IgD-negative memory B cell (primary cell): ENCODE data around the gene CCNF. TPM values are rescaled to one million over a fixed set of nuclear protein-coding genes. Genes with fewer than 3 reads are reported as not detected.

Experiments
- H3K27ac Mint-ChIP-seq, 3 donors: one replicate each; pipeline ENCODE4 v1.8.0; 2020 to 2022; ENCODE audit warnings: mild to moderate bottlenecking in 3 of 3, mixed read lengths in 3 of 3, moderate library complexity in 1 of 3
- H3K27me3 Mint-ChIP-seq: one replicate; pipeline ENCODE4 v1.8.0; 2021; ENCODE audit warnings: mixed read lengths
- H3K36me3 Mint-ChIP-seq: one replicate; pipeline ENCODE4 v1.8.0; 2020; ENCODE audit warnings: mild to moderate bottlenecking, mixed read lengths
- H3K4me1 Mint-ChIP-seq, 3 donors: one replicate each; pipeline ENCODE4 v1.8.0; 2020 to 2022; ENCODE audit warnings: mixed read lengths in 3 of 3, mild to moderate bottlenecking in 1 of 3
- H3K4me3 Mint-ChIP-seq, 4 donors: one replicate each; pipeline ENCODE4 v1.8.0; 2020 to 2022; ENCODE audit warnings: mild to moderate bottlenecking in 4 of 4, mixed read lengths in 4 of 4, moderate library complexity in 3 of 4
- H3K9me3 Mint-ChIP-seq, 3 donors: one replicate each; pipeline ENCODE4 v1.8.0; 2020 to 2021; ENCODE audit warnings: mixed read lengths in 3 of 3, mild to moderate bottlenecking in 1 of 3
- polyA plus RNA-seq: library from polyadenylated mRNA; unstranded; fragments of 300-500 nt; fragmentation: Illumina TruSeq; gene quantifications from one replicate; pipeline ENCODE4 v1.2.3, GENCODE V29; 2021

Gene CCNF
- polyA plus RNA-seq, 1 donor from 2014 or later, result 5.6 TPM

GRCh38 chr16:2487903-2488531 is 58.8 kb downstream of the CCNF start:
- H3K27me3 Mint-ChIP-seq, result peaks cover 2% of the 10 kb centered on the region
- peaks cover 5% of the 10 kb centered on the region for H3K36me3 Mint-ChIP-seq
- H3K27ac Mint-ChIP-seq, result no peak overlapping the region
- H3K4me1 Mint-ChIP-seq, result peaks cover 7 to 12% (median 11%) of the 10 kb centered on the region in 3 donors
- H3K9me3 Mint-ChIP-seq, result no peaks in the 10 kb centered on the region
- peak overlapping the region in 1 of 4 donors; percentile 55 for H3K4me3 Mint-ChIP-seq

GRCh38 chr16:2489581-2489980 is 60.3 kb downstream of the CCNF start:
- Mint-ChIP-seq H3K9me3 (no peaks in the 10 kb centered on the region), H3K36me3 (peaks cover 5% of the 10 kb centered on the region), H3K27ac (no peak overlapping the region), H3K27me3 (peaks cover 2% of the 10 kb centered on the region), H3K4me1 (peaks cover 7 to 12% (median 11%) of the 10 kb centered on the region in 3 donors), H3K4me3 (no peak overlapping the region)

- Mint-ChIP-seq H3K4me1 (peaks cover 7 to 11% (median 11%) of the 10 kb centered on the region in 3 donors), H3K36me3 (peaks cover 5% of the 10 kb centered on the region), H3K4me3 (no peak overlapping the region), H3K27me3 (peaks cover 2% of the 10 kb centered on the region), H3K9me3 (no peaks in the 10 kb centered on the region), H3K27ac (peak overlapping the region in 1 of 3 donors; percentile 53)
These were observed 61.2 kb downstream of the CCNF start for GRCh38 chr16:2490190-2491105.

GRCh38 chr16:2492292-2492691 is 63.0 kb downstream of the CCNF start:
- H3K36me3 Mint-ChIP-seq, result peaks cover 1% of the 10 kb centered on the region
- H3K4me1 Mint-ChIP-seq, result peaks cover 2 to 3% (median 3%) of the 10 kb centered on the region in 3 donors
- H3K27me3 Mint-ChIP-seq, result peaks cover under 1% of the 10 kb centered on the region
- H3K27ac Mint-ChIP-seq, result no peak overlapping the region
- H3K9me3 Mint-ChIP-seq, result no peaks in the 10 kb centered on the region
- no peak overlapping the region for H3K4me3 Mint-ChIP-seq

- Mint-ChIP-seq H3K36me3 (no peaks in the 10 kb centered on the region), H3K4me3 (no peak overlapping the region), H3K27me3 (no peaks in the 10 kb centered on the region), H3K9me3 (no peaks in the 10 kb centered on the region), H3K27ac (no peak overlapping the region), H3K4me1 (peaks cover 0 to 2% (median 2%) of the 10 kb centered on the region in 3 donors)
These were observed 64.4 kb downstream of the CCNF start for GRCh38 chr16:2493605-2494004.

GRCh38 chr16:2494616-2495015 is 65.4 kb downstream of the CCNF start:
- Mint-ChIP-seq H3K36me3 (no peaks in the 10 kb centered on the region), H3K9me3 (no peaks in the 10 kb centered on the region), H3K27ac (no peak overlapping the region), H3K27me3 (no peaks in the 10 kb centered on the region), H3K4me3 (no peak overlapping the region), H3K4me1 (peaks cover 0 to 2% (median 2%) of the 10 kb centered on the region in 3 donors)

GRCh38 chr16:2495041-2495440 is 65.8 kb downstream of the CCNF start:
- H3K36me3 Mint-ChIP-seq, result no peaks in the 10 kb centered on the region
- H3K4me3 Mint-ChIP-seq, result no peak overlapping the region
- no peaks in the 10 kb centered on the region for H3K9me3 Mint-ChIP-seq
- peaks cover 0 to 2% (median 2%) of the 10 kb centered on the region in 3 donors for H3K4me1 Mint-ChIP-seq
- H3K27ac Mint-ChIP-seq, result no peak overlapping the region
- H3K27me3 Mint-ChIP-seq, result no peaks in the 10 kb centered on the region

GRCh38 chr16:2496223-2497115 is 67.2 kb downstream of the CCNF start:
- H3K4me1 Mint-ChIP-seq, result peaks cover 0 to 2% (median 2%) of the 10 kb centered on the region in 3 donors
- no peaks in the 10 kb centered on the region for H3K9me3 Mint-ChIP-seq
- H3K27me3 Mint-ChIP-seq, result no peaks in the 10 kb centered on the region
- no peak overlapping the region for H3K4me3 Mint-ChIP-seq
- no peaks in the 10 kb centered on the region for H3K36me3 Mint-ChIP-seq
- H3K27ac Mint-ChIP-seq, result no peak overlapping the region

GRCh38 chr16:2497116-2497630 is 67.9 kb downstream of the CCNF start:
- H3K4me3 Mint-ChIP-seq, result no peak overlapping the region
- peaks cover 0 to 2% (median 2%) of the 10 kb centered on the region in 3 donors for H3K4me1 Mint-ChIP-seq
- H3K27me3 Mint-ChIP-seq, result no peaks in the 10 kb centered on the region
- H3K36me3 Mint-ChIP-seq, result no peaks in the 10 kb centered on the region
- no peak overlapping the region for H3K27ac Mint-ChIP-seq
- H3K9me3 Mint-ChIP-seq, result no peaks in the 10 kb centered on the region

- Mint-ChIP-seq H3K36me3 (no peaks in the 10 kb centered on the region), H3K4me3 (no peak overlapping the region), H3K27ac (no peak overlapping the region), H3K4me1 (peaks cover 0 to 2% (median 2%) of the 10 kb centered on the region in 3 donors), H3K27me3 (no peaks in the 10 kb centered on the region), H3K9me3 (no peaks in the 10 kb centered on the region)
These were observed 68.6 kb downstream of the CCNF start for GRCh38 chr16:2497695-2498484.

GRCh38 chr16:2498531-2499253 is 69.4 kb downstream of the CCNF start:
- Mint-ChIP-seq H3K9me3 (no peaks in the 10 kb centered on the region), H3K27ac (no peak overlapping the region)

GRCh38 chr16:2499454-2499853 is 70.2 kb downstream of the CCNF start:
- Mint-ChIP-seq H3K4me3 (no peak overlapping the region), H3K27ac (no peak overlapping the region), H3K36me3 (no peaks in the 10 kb centered on the region), H3K4me1 (peaks cover 0 to 2% (median 2%) of the 10 kb centered on the region in 3 donors), H3K9me3 (no peaks in the 10 kb centered on the region), H3K27me3 (no peaks in the 10 kb centered on the region)

More at GRCh38 chr16:2498531-2499253, 69.4 kb downstream of the CCNF start:
- no peaks in the 10 kb centered on the region for H3K36me3 Mint-ChIP-seq
- H3K4me3 Mint-ChIP-seq, result no peak overlapping the region
- peaks cover 0 to 2% (median 2%) of the 10 kb centered on the region in 3 donors for H3K4me1 Mint-ChIP-seq
- H3K27me3 Mint-ChIP-seq, result no peaks in the 10 kb centered on the region

GRCh38 chr16:2499890-2500429 is 70.7 kb downstream of the CCNF start:
- Mint-ChIP-seq H3K36me3 (no peaks in the 10 kb centered on the region), H3K27me3 (no peaks in the 10 kb centered on the region), H3K9me3 (no peaks in the 10 kb centered on the region), H3K27ac (no peak overlapping the region), H3K4me3 (no peak overlapping the region), H3K4me1 (peaks cover 0 to 2% (median 2%) of the 10 kb centered on the region in 3 donors)
